PC-9 (cell line): ENCODE measurements around the gene DNAJA1. TPM values are rescaled to one million over a fixed set of nuclear protein-coding genes. Genes with fewer than 3 reads are reported as not detected.

Experiments used
- BruUV-seq: library from RNA; stranded (reverse); fragments of 400-500 nt; replicated peaks from 2 replicates; lab custom pipeline; 2021; lab: Mats Ljungman, UMichigan
- CTCF ChIA-PET: fragments of 300-600 bp; sonication (Branson Sonifier 250); formaldehyde crosslinking; loops from one replicate; lab custom pipeline; 2022; ENCODE audit warnings: antibody characterized with exemption; lab: Charles Lee
- POLR2A ChIA-PET: fragments of 300-600 bp; sonication (Branson Sonifier 250); formaldehyde crosslinking; loops from one replicate; lab custom pipeline; 2022; ENCODE audit warnings: antibody characterized with exemption; ENCODE audit not compliant: unreplicated experiment; lab: Charles Lee
- DNase-seq, 2 experiments: peaks; one replicate each; pipeline versions ENCODE4 v3.0.0 to v3.0.0-alpha.2; 2015 to 2022; ENCODE audit warnings: mixed read lengths in 1 of 2
- H2AFZ ChIP-seq: fragments of 200-600 bp; sonication (generic); 2 replicates; pipeline ENCODE4 v1.8.1; 2017; ENCODE audit warnings: antibody characterized with exemption
- H3F3A ChIP-seq: fragments of 200-600 bp; sonication (generic); 2 replicates; pipeline ENCODE4 v1.8.1; 2017; ENCODE audit warnings: antibody characterized with exemption, mild to moderate bottlenecking, low read depth; ENCODE audit not compliant: insufficient read depth
- H3K27ac ChIP-seq: fragments of 200-600 bp; sonication (generic); 2 replicates; pipeline ENCODE4 v1.6.1; 2016; ENCODE audit warnings: mixed run types
- H3K27me3 ChIP-seq: fragments of 200-600 bp; sonication (generic); 2 replicates; pipeline ENCODE4 v1.6.1; 2016; ENCODE audit warnings: low read depth, mixed run types; ENCODE audit not compliant: insufficient read depth
- H3K36me3 ChIP-seq: fragments of 200-600 bp; sonication (generic); 2 replicates; pipeline ENCODE4 v1.6.1; 2016; ENCODE audit warnings: low read depth, mixed run types
- H3K4me1 ChIP-seq: fragments of 200-600 bp; sonication (generic); replicated peaks from 2 replicates; pipeline ENCODE4 v1.6.1; 2016; ENCODE audit warnings: mixed run types; ENCODE audit not compliant: insufficient read depth
- H3K4me2 ChIP-seq: fragments of 200-600 bp; sonication (generic); 2 replicates; pipeline ENCODE4 v1.6.1; 2017; ENCODE audit warnings: mixed run types
- H3K4me3 ChIP-seq: fragments of 200-600 bp; sonication (generic); 2 replicates; pipeline ENCODE4 v1.6.1; 2016; ENCODE audit warnings: mixed run types
- H3K79me2 ChIP-seq: fragments of 200-600 bp; sonication (generic); 2 replicates; pipeline ENCODE4 v1.6.1; 2017; ENCODE audit warnings: low read depth, mixed run types
- H3K9me2 ChIP-seq: fragments of 200-600 bp; sonication (generic); 2 replicates; pipeline ENCODE4 v1.8.1; 2017; ENCODE audit warnings: mild to moderate bottlenecking; ENCODE audit not compliant: insufficient read depth
- H3K9me3 ChIP-seq: fragments of 200-600 bp; sonication (generic); 2 replicates; pipeline ENCODE4 v1.8.1; 2016; ENCODE audit warnings: low read depth; ENCODE audit not compliant: insufficient read depth
- H4K20me1 ChIP-seq: fragments of 200-600 bp; sonication (generic); 2 replicates; pipeline ENCODE4 v1.8.1; 2017; ENCODE audit not compliant: insufficient read depth
- EZH2 ChIP-seq: fragments of 200-600 bp; sonication (generic); IDR thresholded peaks from 2 replicates; pipeline ENCODE4 v1.8.0; 2017; ENCODE audit warnings: antibody characterized with exemption, low read depth
- intact Hi-C: fragments of 100-400 bp; cut with micrococcal nuclease; formaldehyde crosslinking; loops from one replicate; pipeline ENCODE4 v1.10.0; 2022; ENCODE audit not compliant: unreplicated experiment
- total RNA-seq: library from RNA; stranded (reverse); gene quantifications from 2 replicates; pipeline ENCODE4 v1.2.3, GENCODE V29; 2021
- TF ChIP-seq, protein P1 (sequence below): fragments of 200-600 bp; sonication (generic); conservative IDR thresholded peaks from 2 replicates; pipeline ENCODE4 v1.6.1; 2017; ENCODE audit warnings: mixed run types, antibody characterized with exemption, mild to moderate bottlenecking, moderate library complexity

Gene DNAJA1
- total RNA-seq, 1 experiment from 2014 or later: 88.4 TPM

DNA sequence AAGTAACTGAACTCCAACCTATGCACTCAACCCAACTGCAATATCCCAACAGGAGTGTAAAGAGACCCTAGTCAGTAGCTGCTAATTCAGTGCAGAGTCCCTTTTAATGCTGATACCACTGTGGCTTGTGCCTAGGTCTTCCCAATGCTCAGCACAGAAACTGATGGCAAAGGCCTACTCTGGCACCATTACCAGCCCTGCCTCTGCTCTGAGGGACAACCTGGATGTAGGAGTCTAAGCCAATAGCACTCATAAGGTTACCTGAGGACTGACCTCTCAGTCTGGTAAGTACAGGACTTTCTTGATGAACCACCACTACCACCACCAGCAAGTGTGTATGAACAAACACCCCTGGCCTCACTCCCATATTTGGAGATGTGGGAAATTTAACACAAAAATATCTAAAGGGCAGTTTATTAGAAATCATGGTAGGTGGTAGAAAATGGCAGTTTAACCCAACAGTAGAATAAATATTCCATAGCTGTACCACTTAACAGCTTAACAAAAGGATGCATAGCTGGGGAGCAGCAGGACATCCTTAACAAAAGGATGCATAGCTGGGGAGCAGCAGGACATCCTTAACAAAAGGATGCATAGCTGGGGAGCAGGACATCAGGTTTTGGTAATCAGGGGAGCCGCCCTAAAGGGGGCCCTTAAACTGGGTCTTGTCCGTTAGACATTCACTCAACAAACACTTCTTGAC is 11.0 kb upstream of the DNAJA1 start:
- Histone ChIP-seq H3K27ac (no peak overlapping the region), H3K4me3 (no peak overlapping the region), H3K36me3 (no peaks in the 10 kb centered on the region), H2AFZ (no peak overlapping the region), H3K4me2 (no peak overlapping the region), H4K20me1 (0 out of 2 replicates have a peak, but pooled peaks cover 6% of the 10 kb centered on the region), H3K79me2 (no peaks in the 10 kb centered on the region), H3F3A (peaks cover 6% of the 10 kb centered on the region; the same call in 1 of the 2 replicates), H3K4me1 (no peaks in the 10 kb centered on the region), H3K27me3 (no peaks in the 10 kb centered on the region), H3K9me2 (no peaks in the 10 kb centered on the region), H3K9me3 (no peaks in the 10 kb centered on the region)
- ChIA-PET CTCF (no interaction called here), POLR2A (interaction anchor here (0.5 kb wide), 1 partner anchor 14 kb away, joined by 4 read pairs; no protein-coding TSS in a partner anchor)
- DNase-seq: no peak
- TF ChIP-seq, protein P1, sequence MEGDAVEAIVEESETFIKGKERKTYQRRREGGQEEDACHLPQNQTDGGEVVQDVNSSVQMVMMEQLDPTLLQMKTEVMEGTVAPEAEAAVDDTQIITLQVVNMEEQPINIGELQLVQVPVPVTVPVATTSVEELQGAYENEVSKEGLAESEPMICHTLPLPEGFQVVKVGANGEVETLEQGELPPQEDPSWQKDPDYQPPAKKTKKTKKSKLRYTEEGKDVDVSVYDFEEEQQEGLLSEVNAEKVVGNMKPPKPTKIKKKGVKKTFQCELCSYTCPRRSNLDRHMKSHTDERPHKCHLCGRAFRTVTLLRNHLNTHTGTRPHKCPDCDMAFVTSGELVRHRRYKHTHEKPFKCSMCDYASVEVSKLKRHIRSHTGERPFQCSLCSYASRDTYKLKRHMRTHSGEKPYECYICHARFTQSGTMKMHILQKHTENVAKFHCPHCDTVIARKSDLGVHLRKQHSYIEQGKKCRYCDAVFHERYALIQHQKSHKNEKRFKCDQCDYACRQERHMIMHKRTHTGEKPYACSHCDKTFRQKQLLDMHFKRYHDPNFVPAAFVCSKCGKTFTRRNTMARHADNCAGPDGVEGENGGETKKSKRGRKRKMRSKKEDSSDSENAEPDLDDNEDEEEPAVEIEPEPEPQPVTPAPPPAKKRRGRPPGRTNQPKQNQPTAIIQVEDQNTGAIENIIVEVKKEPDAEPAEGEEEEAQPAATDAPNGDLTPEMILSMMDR: no peak
- TF ChIP-seq EZH2: no peak
- intact Hi-C loops: no loop called here
- BruUV-seq: no TSS peak

- no peak for TF ChIP-seq EZH2
- TF ChIP-seq, protein P1: no peak
- no peak overlapping the region for H3K4me3 ChIP-seq
- H3K27me3 ChIP-seq: no peaks in the 10 kb centered on the region
- 0 out of 2 replicates have a peak, but pooled peaks cover 6% of the 10 kb centered on the region for H4K20me1 ChIP-seq
- DNase-seq: no peak
- H3K9me3 ChIP-seq: no peaks in the 10 kb centered on the region
- POLR2A ChIA-PET: interaction anchor here (0.5 kb wide), 1 partner anchor 14 kb away, joined by 4 read pairs; no protein-coding TSS in a partner anchor
- H3K27ac ChIP-seq: no peak overlapping the region
- H2AFZ ChIP-seq: no peak overlapping the region
- BruUV-seq: no TSS peak
- intact Hi-C loops: no loop called here
- no peaks in the 10 kb centered on the region for H3K36me3 ChIP-seq
- no peaks in the 10 kb centered on the region for H3K4me1 ChIP-seq
- H3K9me2 ChIP-seq: no peaks in the 10 kb centered on the region
- H3K4me2 ChIP-seq: no peak overlapping the region
- H3K79me2 ChIP-seq: no peaks in the 10 kb centered on the region
- H3F3A ChIP-seq: peaks cover 6% of the 10 kb centered on the region; the same call in 1 of the 2 replicates
- CTCF ChIA-PET: no interaction called here
Measured at GRCh38 chr9:33014665-33015014, 10.4 kb upstream of the DNAJA1 start.

DNA sequence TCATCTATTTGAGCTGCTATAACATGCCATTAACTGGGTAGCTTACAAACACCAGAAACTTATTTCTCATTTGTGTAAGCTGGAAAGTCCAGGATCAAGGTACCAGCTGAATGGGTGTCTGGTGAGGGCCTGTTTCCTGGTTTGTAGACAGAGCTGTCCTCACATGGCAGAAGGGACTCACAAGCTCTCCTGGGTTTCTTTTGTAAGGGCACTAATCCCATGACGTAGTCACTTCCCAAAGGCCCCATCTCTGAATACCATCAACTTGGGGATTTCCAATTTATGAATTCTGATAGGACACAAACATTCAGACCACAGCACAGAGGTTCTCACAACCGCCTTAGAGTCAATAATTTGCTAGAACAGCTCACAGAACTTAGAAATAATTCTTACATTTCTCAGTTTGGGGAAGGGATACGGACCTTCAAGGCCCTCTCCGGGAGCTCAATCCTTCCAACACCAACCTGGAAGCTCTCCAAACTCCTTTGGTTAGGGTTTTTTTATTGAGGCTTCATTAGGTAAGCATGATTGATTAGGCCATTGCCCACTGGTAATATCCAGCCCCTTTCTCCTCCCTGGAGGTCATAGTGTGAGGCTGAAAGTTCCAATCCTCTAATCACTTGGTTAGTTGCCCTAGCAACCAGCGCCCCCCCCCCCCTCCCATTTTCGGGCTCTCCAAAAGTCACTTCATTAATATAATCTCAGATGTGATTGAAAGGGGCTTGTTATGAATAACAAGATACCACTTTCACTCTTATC is 7.6 kb upstream of the DNAJA1 start:
- CTCF ChIA-PET: no interaction called here
- TF ChIP-seq, protein P1: no peak
- TF ChIP-seq EZH2: no peak
- POLR2A ChIA-PET: no interaction called here
- Histone ChIP-seq H3K9me3 (no peaks in the 10 kb centered on the region), H3K4me2 (no peak overlapping the region), H3K4me3 (no peak overlapping the region), H4K20me1 (0 out of 2 replicates have a peak, but pooled peaks cover 6% of the 10 kb centered on the region), H3F3A (peaks cover 6% of the 10 kb centered on the region; the same call in 1 of the 2 replicates), H3K79me2 (peaks cover 22% of the 10 kb centered on the region), H3K36me3 (no peaks in the 10 kb centered on the region), H3K9me2 (no peaks in the 10 kb centered on the region), H3K27ac (no peak overlapping the region), H3K27me3 (no peaks in the 10 kb centered on the region), H2AFZ (no peak overlapping the region), H3K4me1 (no peaks in the 10 kb centered on the region)
- intact Hi-C loops: no loop called here
- DNase-seq: no peak
- no TSS peak for BruUV-seq
